K562 (cell line): ENCODE measurements around the gene KCNT1. TPM values are rescaled to one million over a fixed set of nuclear protein-coding genes. Genes with fewer than 3 reads are reported as not detected.

Experiments used
- ATAC-seq: fragments of 200-7000 bp; cut with Tn5 transposase; 3 replicates; pipeline ENCODE4 v1.9.1; 2020; ENCODE audit warnings: moderate library complexity
- BruUV-seq: library from RNA; stranded (reverse); fragments of 400-500 nt; replicated peaks from 2 replicates; lab custom pipeline; 2021; lab: Mats Ljungman, UMichigan
- CTCF ChIA-PET: fragments of 300-600 bp; formaldehyde crosslinking; extraction: SDS; loops from one replicate; lab custom pipeline; 2021; ENCODE audit warnings: low intra/inter-chr PET ratio; lab: Yijun Ruan, JAX
- POLR2A ChIA-PET: fragments of 300-600, 350-650 bp; sonication (Branson Sonifier 250); formaldehyde crosslinking; extraction: SDS; loops from one replicate; lab custom pipeline; 2021; ENCODE audit warnings: antibody characterized with exemption, inconsistent platforms; lab: Yijun Ruan, JAX
- DNase-seq, 4 experiments: peaks; one replicate each; pipeline versions ENCODE4 v3.0.0 to v3.0.0-alpha.2; 2011 to 2018; ENCODE audit warnings: low spot score in 3 of 4, mixed read lengths in 3 of 4; ENCODE audit errors: extremely low read depth in 1 of 4
- FAIRE-seq: peaks from 2 replicates; lab custom pipeline; 2011; peaks lifted over from hg19 to GRCh38; lab: Jason Lieb, UNC
- H2AFZ ChIP-seq: 2 replicates; pipeline ENCODE4 v1.6.0; 2011; ENCODE audit warnings: low read depth, low read length, control low read depth, inconsistent platforms
- H3K27ac ChIP-seq: fragments of 200-600 bp; 3 replicates; pipeline ENCODE4 v1.8.0; 2011; ENCODE audit warnings: low read depth, mild to moderate bottlenecking, control low read depth, inconsistent platforms, low read length, moderate library complexity, mixed read lengths; ENCODE audit errors: extremely low read depth
- H3K27me3 ChIP-seq, 2 experiments: fragments of 300-600 bp in 1 of 2; 2 replicates in 1 of 2; 3 replicates in 1 of 2; pipeline versions ENCODE4 v1.6.0 to v1.8.0; 2011; ENCODE audit warnings: inconsistent platforms in 2 of 2, low read length in 2 of 2, mild to moderate bottlenecking in 1 of 2, mixed read lengths in 1 of 2, moderate library complexity in 1 of 2; ENCODE audit not compliant: control insufficient read depth in 2 of 2, insufficient read depth in 2 of 2
- H3K36me3 ChIP-seq: fragments of 300-600 bp; 3 replicates; pipeline ENCODE4 v1.8.0; 2011; ENCODE audit warnings: mild to moderate bottlenecking, low read length, inconsistent platforms; ENCODE audit not compliant: control insufficient read depth, insufficient read depth
- H3K4me1 ChIP-seq, 2 experiments: fragments of 200-600 bp in 1 of 2; replicated peaks in 1 of 2; 2 replicates in 1 of 2; 3 replicates in 1 of 2; pipeline versions ENCODE4 v1.5.1 to v1.8.0; 2011; ENCODE audit warnings: inconsistent platforms in 2 of 2, low read length in 2 of 2, mild to moderate bottlenecking in 1 of 2, mixed read lengths in 1 of 2, moderate library complexity in 1 of 2; ENCODE audit not compliant: control insufficient read depth in 2 of 2, insufficient read depth in 2 of 2
- H3K4me2 ChIP-seq: 2 replicates; pipeline ENCODE4 v1.6.1; 2011; ENCODE audit warnings: low read length, control low read depth, inconsistent platforms, mixed read lengths; ENCODE audit not compliant: insufficient read depth
- H3K4me3 ChIP-seq: fragments of 200-600 bp; sonication (generic), shearing (Covaris generic); 2 replicates; pipeline ENCODE4 v1.5.1; 2016; ENCODE audit warnings: control low read depth, inconsistent platforms
- H3K79me2 ChIP-seq: fragments of 200-600 bp; 3 replicates; pipeline ENCODE4 v1.8.0; 2011; ENCODE audit warnings: low read length, inconsistent platforms; ENCODE audit not compliant: control insufficient read depth, insufficient read depth
- H3K9ac ChIP-seq, 2 experiments: 2 replicates each; pipeline versions ENCODE4 v1.6.0 to v1.6.1; 2011; ENCODE audit warnings: low read depth in 2 of 2, low read length in 2 of 2, control low read depth in 1 of 2, inconsistent platforms in 1 of 2, mild to moderate bottlenecking in 1 of 2, mixed read lengths in 1 of 2; ENCODE audit not compliant: insufficient read depth in 1 of 2
- H3K9me1 ChIP-seq: one replicate; pipeline ENCODE4 v1.6.0; 2011; ENCODE audit warnings: inconsistent platforms, mild to moderate bottlenecking, low read length, moderate library complexity; ENCODE audit not compliant: control insufficient read depth, insufficient read depth
- H3K9me3 ChIP-seq: replicated peaks from 2 replicates; pipeline ENCODE4 v1.5.1; 2011; ENCODE audit warnings: low read depth, low read length, inconsistent platforms; ENCODE audit not compliant: control insufficient read depth, insufficient read depth
- H4K20me1 ChIP-seq: replicated peaks from 2 replicates; pipeline ENCODE4 v1.6.1; 2011; ENCODE audit warnings: low read length, inconsistent platforms, mixed read lengths; ENCODE audit not compliant: control insufficient read depth, insufficient read depth
- GATA2 ChIP-seq: sonication (generic); formaldehyde crosslinking; IDR thresholded peaks from 2 replicates; pipeline ENCODE4 v1.4.0; 2020; ENCODE audit warnings: mild to moderate bottlenecking, missing genetic modification reagents
- HDGF ChIP-seq: fragments of 450-650 bp; IDR thresholded peaks from 2 replicates; pipeline ENCODE4 v1.6.1; 2016
- MAFG ChIP-seq: fragments of 450-650 bp; conservative IDR thresholded peaks from 2 replicates; pipeline ENCODE4 v1.6.1; 2016; ENCODE audit warnings: missing genetic modification characterization, missing compliant biosample characterization
- ZNF764 ChIP-seq: fragments of 250-450 bp; sonication (Bioruptor Pico); IDR thresholded peaks from 2 replicates; pipeline ENCODE4 v1.4.0; 2020; ENCODE audit warnings: low read depth, mild to moderate bottlenecking, moderate library complexity
- WGBS: fragments of 100-300 bp; shearing (Covaris generic); methylation state at CpG from one replicate; pipeline ENCODE4 v1.1.6; 2016; ENCODE audit warnings: low coverage, mixed read lengths; ENCODE audit not compliant: insufficient coverage; ENCODE audit errors: missing lambda C conversion rate; 5-methylcytosine and 5-hydroxymethylcytosine counted together
- in situ Hi-C: fragments of 300-500 bp; cut with MboI; formaldehyde crosslinking; loops from 4 replicates; pipeline ENCODE4 v1.15.0; 2018; ENCODE audit warnings: inconsistent platforms, mixed read lengths
- intact Hi-C: fragments of 100-400 bp; cut with micrococcal nuclease; formaldehyde crosslinking; loops from 2 replicates; pipeline ENCODE4 v1.14.2; 2022
- polyA plus RNA-seq, 8 experiments: library from polyadenylated mRNA; depleted of rRNA in 4 of 8; stranded (reverse) in 5 of 8; unstranded in 3 of 8; fragments of >200 nt; fragmentation: Nextera tagmentation in 2 of 8; fragmentation: Illumina TruSeq in 1 of 8; extraction: Ambion mirVana in 2 of 8; extraction: Trizol in 1 of 8; gene quantifications; 2 replicates each; pipeline versions ENCODE4 v1.2.1 to v1.2.3, GENCODE V29; 2011 to 2014; ENCODE audit warnings: inconsistent platforms in 1 of 8, missing spikeins in 1 of 8
- total RNA-seq, 7 experiments: library from RNA; depleted of rRNA in 6 of 7; stranded (reverse); fragments of >200 nt in 6 of 7; fragmentation: Illumina TruSeq in 2 of 7; extraction: Trizol in 2 of 7; gene quantifications; 2 replicates each; pipeline versions ENCODE4 v1.2.1 to v1.2.3, GENCODE V29; 2011 to 2021; ENCODE audit warnings: low replicate concordance in 1 of 7
- TF ChIP-seq, protein P1 (sequence below): fragments of 250-450 bp; sonication (Bioruptor Pico); IDR thresholded peaks from 2 replicates; pipeline ENCODE4 v1.6.1; 2021; ENCODE audit warnings: mild to moderate bottlenecking

KCNT1 gene
- total and polyA plus RNA-seq, 9 of the 15 experiments (the other 6 are each of a cell fraction or from before 2014, with no cell fraction given): 0.05 TPM; not detected in 8

DNA sequence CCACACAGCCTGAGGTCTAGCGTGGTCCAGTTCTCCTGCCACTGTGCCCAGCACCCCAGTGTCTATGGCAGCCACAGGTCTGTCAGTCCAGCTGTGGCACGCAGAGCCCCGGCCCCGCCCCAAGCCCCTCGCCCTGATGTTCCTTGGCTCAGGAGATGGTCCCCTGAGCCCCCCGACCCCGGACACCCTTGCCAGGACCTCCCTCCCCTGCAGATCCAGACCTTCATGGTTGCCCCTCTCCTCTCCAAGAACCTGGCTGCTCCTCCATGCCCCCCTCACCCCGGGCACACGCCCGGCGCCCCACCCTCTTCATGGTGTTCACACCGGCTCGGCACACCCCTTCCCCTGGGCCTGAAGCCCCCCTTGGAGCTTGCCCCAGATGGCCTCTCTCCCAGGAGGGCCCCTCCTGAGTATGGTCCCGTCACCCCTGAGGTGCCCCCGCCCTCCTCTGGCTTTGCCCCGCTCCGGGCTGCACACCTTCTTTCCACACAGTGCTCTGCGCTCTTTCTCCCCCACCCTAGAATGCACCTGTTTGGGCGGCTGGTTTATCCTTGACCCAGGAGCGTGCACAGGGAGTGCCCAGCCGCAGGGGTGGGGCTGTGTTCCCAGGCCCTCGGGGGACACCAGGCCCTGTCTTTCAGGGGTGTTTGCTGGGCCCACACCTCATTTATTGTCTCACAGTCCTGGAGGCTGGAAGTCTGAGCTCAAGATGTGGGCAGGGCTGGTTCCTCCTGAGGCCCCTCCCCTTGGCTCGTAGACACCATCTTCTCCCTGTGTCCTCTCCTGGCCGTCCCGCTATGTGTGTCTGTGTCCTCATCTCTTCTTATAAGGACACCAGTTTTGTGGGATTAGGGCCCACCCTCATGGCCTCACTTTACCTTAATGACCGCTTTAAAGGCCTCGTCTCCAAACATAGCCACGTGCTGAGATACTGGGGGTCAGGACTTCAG lies 37.6 kb downstream of the KCNT1 start:
- peaks cover 8% of the 10 kb centered on the region; the same call in 1 of the 2 replicates for H4K20me1 ChIP-seq
- no peak overlapping the region for H3K9ac ChIP-seq
- no peak overlapping the region for H3K4me2 ChIP-seq
- FAIRE-seq: no peak
- no peaks in the 10 kb centered on the region for H3K36me3 ChIP-seq
- TF ChIP-seq GATA2 (CRISPR knock-in tag): no peak
- no peak for TF ChIP-seq MAFG (tag)
- no peak for TF ChIP-seq ZNF764
- TF ChIP-seq, protein P1, sequence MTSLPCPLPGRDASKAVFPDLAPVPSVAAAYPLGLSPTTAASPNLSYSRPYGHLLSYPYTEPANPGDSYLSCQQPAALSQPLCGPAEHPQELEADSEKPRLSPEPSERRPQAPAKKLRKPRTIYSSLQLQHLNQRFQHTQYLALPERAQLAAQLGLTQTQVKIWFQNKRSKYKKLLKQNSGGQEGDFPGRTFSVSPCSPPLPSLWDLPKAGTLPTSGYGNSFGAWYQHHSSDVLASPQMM (CRISPR knock-in tag): no peak
- no peak for TF ChIP-seq HDGF
- no TSS peak for BruUV-seq
- no peak for ATAC-seq
- in situ Hi-C loops (no loop called here), intact Hi-C loops (no loop called here)
- CTCF ChIA-PET: no interaction called here
- no peak overlapping the region for H3K27ac ChIP-seq
- no peak overlapping the region for H2AFZ ChIP-seq
- no peak for DNase-seq
- under 1% methylated on average over 18 of the region's 28 CpGs for WGBS
- no peaks in the 10 kb centered on the region for H3K9me1 ChIP-seq
- peaks cover 0 to 43% of the 10 kb centered on the region in 2 experiments; a peak in 1 of 5 replicates for H3K4me1 ChIP-seq
- POLR2A ChIA-PET: interaction anchor here (1.0 kb wide), 2 partner anchors 13 kb away, joined by 5 to 6 read pairs; no protein-coding TSS in a partner anchor
- H3K79me2 ChIP-seq: no peaks in the 10 kb centered on the region
- H3K27me3 ChIP-seq: peaks cover 8 to 57% of the 10 kb centered on the region in 2 experiments; a peak in 4 of 5 replicates
- no peaks in the 10 kb centered on the region for H3K9me3 ChIP-seq
- H3K4me3 ChIP-seq: no peak overlapping the region
